Neural cell (in vitro differentiated cells): ENCODE measurements around the gene RASL12.
A peak's percentile ranks its signal among the peaks of the same experiment; 100 is the strongest.

Source experiments
- TAF1 ChIP-seq: IDR thresholded peaks from 2 replicates; pipeline ENCODE4 v1.6.1; 2012; ENCODE audit warnings: low read depth
- TF ChIP-seq, protein P1 (sequence below): IDR thresholded peaks from 2 replicates; pipeline ENCODE4 v1.6.1; 2012; ENCODE audit warnings: borderline replicate concordance

DNA sequence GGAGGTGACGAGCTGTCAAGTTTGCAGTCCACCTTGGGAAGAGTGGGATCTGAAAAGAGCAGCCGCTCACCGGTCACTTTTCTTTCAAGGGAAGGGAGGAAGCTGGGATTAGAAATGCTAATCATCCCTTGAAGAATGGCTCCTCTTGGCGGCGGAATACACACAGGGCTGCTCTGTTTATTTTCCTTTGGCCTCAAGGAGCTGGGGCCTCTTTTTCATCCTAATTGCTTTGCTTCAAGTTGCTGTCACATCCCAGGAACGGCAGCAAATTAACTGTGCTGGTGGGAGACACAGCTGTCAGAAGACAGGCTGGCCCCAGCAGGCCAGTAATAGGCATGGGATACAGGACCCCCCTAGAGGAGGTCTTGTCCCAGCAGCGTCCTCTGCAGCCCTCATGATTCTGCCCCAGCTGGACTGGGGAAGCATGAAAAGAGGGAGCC is 15.5 kb upstream of the RASL12 start:
- no peak for TF ChIP-seq TAF1
- TF ChIP-seq, protein P1, sequence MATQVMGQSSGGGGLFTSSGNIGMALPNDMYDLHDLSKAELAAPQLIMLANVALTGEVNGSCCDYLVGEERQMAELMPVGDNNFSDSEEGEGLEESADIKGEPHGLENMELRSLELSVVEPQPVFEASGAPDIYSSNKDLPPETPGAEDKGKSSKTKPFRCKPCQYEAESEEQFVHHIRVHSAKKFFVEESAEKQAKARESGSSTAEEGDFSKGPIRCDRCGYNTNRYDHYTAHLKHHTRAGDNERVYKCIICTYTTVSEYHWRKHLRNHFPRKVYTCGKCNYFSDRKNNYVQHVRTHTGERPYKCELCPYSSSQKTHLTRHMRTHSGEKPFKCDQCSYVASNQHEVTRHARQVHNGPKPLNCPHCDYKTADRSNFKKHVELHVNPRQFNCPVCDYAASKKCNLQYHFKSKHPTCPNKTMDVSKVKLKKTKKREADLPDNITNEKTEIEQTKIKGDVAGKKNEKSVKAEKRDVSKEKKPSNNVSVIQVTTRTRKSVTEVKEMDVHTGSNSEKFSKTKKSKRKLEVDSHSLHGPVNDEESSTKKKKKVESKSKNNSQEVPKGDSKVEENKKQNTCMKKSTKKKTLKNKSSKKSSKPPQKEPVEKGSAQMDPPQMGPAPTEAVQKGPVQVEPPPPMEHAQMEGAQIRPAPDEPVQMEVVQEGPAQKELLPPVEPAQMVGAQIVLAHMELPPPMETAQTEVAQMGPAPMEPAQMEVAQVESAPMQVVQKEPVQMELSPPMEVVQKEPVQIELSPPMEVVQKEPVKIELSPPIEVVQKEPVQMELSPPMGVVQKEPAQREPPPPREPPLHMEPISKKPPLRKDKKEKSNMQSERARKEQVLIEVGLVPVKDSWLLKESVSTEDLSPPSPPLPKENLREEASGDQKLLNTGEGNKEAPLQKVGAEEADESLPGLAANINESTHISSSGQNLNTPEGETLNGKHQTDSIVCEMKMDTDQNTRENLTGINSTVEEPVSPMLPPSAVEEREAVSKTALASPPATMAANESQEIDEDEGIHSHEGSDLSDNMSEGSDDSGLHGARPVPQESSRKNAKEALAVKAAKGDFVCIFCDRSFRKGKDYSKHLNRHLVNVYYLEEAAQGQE = peak; percentile 72
